HG03280 (cell line): Measurements from ENCODE around the gene CRYBG1.
A peak's percentile ranks its signal among the peaks of the same experiment; 100 is the strongest.

Experiments used
- ATAC-seq: cut with Tn5 transposase; IDR thresholded peaks from one replicate; pipeline ENCODE4 v1.9.1; 2021; ENCODE audit warnings: mild to moderate bottlenecking, moderate library complexity; ENCODE audit not compliant: unreplicated experiment

The CRYBG1 gene

GRCh38 chr6:106360410-106360988 is at the start of gene CRYBG1:
TSS of gene CRYBG1 (plus strand) at chr6:106360717. CDS start at chr6:106360909, 192 bp downstream.
- ATAC-seq = peak; percentile 77

GRCh38 chr6:106315765-106316374 is 44.6 kb upstream of the CRYBG1 start:
- no peak for ATAC-seq

- no peak for ATAC-seq
Measured at GRCh38 chr6:106316375-106316766, 44.1 kb upstream of the CRYBG1 start.

GRCh38 chr6:106318061-106318460 is 42.5 kb upstream of the CRYBG1 start:
- ATAC-seq = no peak

GRCh38 chr6:106318851-106319250 is 41.7 kb upstream of the CRYBG1 start:
- ATAC-seq = no peak

GRCh38 chr6:106321940-106322339 is 38.6 kb upstream of the CRYBG1 start:
- ATAC-seq = no peak

GRCh38 chr6:106324726-106325335 is 35.7 kb upstream of the CRYBG1 start:
- no peak for ATAC-seq

GRCh38 chr6:106325336-106326178 is 35.0 kb upstream of the CRYBG1 start, which contains the start of gene ATG5:
TSS of gene ATG5 (minus strand) at chr6:106325760. CDS start at chr6:106316208, 9,552 bp downstream.
- ATAC-seq = peak; percentile 93

GRCh38 chr6:106334646-106335448 is 25.7 kb upstream of the CRYBG1 start:
- peak; percentile 60 for ATAC-seq

GRCh38 chr6:106339334-106340029 is 21.0 kb upstream of the CRYBG1 start:
- ATAC-seq = no peak

GRCh38 chr6:106347219-106347618 is 13.3 kb upstream of the CRYBG1 start:
- no peak for ATAC-seq

GRCh38 chr6:106356378-106356777 is 4.1 kb upstream of the CRYBG1 start:
- no peak for ATAC-seq

GRCh38 chr6:106359959-106360409 is 533 bp upstream of the CRYBG1 start:
- no peak for ATAC-seq

- peak; percentile 26 for ATAC-seq
Measured at GRCh38 chr6:106360989-106361430, 493 bp downstream of the CRYBG1 start.

GRCh38 chr6:106363401-106364138 is 3.1 kb downstream of the CRYBG1 start:
- no peak for ATAC-seq

- ATAC-seq = no peak
Measured at GRCh38 chr6:106369739-106370138, 9.2 kb downstream of the CRYBG1 start.

- ATAC-seq = no peak
Measured at GRCh38 chr6:106370639-106371038, 10.1 kb downstream of the CRYBG1 start.

- no peak for ATAC-seq
Measured at GRCh38 chr6:106372838-106373501, 12.5 kb downstream of the CRYBG1 start.
